Measurements from ENCODE around the gene CCDC201.

DNA sequence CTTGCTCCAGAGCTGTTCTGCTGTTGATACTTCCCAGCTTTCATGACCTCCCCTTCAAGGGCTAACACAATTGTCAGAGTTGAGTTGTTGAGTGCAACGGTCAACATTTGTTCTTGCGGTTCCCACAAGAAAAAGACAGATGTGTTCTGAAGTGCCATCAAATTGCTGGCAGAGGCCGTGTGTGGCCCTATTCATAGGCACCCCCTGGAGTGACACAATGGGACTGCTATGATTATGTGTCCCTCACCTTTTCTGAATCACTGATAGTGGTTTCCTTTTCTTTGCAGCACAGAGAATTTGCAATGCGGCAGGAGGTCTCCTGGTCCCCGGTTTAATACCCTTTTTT lies 9.6 kb upstream of the CCDC201 start:
- TF ChIP-seq, protein P1, sequence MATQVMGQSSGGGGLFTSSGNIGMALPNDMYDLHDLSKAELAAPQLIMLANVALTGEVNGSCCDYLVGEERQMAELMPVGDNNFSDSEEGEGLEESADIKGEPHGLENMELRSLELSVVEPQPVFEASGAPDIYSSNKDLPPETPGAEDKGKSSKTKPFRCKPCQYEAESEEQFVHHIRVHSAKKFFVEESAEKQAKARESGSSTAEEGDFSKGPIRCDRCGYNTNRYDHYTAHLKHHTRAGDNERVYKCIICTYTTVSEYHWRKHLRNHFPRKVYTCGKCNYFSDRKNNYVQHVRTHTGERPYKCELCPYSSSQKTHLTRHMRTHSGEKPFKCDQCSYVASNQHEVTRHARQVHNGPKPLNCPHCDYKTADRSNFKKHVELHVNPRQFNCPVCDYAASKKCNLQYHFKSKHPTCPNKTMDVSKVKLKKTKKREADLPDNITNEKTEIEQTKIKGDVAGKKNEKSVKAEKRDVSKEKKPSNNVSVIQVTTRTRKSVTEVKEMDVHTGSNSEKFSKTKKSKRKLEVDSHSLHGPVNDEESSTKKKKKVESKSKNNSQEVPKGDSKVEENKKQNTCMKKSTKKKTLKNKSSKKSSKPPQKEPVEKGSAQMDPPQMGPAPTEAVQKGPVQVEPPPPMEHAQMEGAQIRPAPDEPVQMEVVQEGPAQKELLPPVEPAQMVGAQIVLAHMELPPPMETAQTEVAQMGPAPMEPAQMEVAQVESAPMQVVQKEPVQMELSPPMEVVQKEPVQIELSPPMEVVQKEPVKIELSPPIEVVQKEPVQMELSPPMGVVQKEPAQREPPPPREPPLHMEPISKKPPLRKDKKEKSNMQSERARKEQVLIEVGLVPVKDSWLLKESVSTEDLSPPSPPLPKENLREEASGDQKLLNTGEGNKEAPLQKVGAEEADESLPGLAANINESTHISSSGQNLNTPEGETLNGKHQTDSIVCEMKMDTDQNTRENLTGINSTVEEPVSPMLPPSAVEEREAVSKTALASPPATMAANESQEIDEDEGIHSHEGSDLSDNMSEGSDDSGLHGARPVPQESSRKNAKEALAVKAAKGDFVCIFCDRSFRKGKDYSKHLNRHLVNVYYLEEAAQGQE (IDR thresholded peaks at IDR 0.05; ENCODE audit: insufficient read depth in 1 of 2, low read depth in 2 of 2, low read length in 2 of 2), result no peak
- TF ChIP-seq POLR2AphosphoS5 (IDR thresholded peaks at IDR 0.05; ENCODE audit: low read depth, low read length), result no peak
- no peak for TF ChIP-seq TAF1 (IDR thresholded peaks at IDR 0.05; ENCODE audit: borderline replicate concordance, insufficient read depth, low read length)
- no peak for TF ChIP-seq SIN3A (IDR thresholded peaks at IDR 0.05; ENCODE audit: borderline replicate concordance, insufficient read depth, low read length)
- TF ChIP-seq FOXP2 (optimal IDR thresholded peaks at IDR 0.05; ENCODE audit: borderline replicate concordance, extremely low read depth, extremely low read length, insufficient read depth), result no peak

Measured in PFSK-1 (cell line).